Mesenteric fat pad (tissue), 1 donor: ENCODE results near the gene NPL. TPM values are rescaled to one million over a fixed set of nuclear protein-coding genes. Genes with fewer than 3 reads are reported as not detected.
A peak's percentile ranks its signal among the peaks of the same experiment; 100 is the strongest.

ENCODE experiments used
- DNase-seq: peaks from one replicate; pipeline ENCODE4 v3.0.0-alpha.2; 2020; ENCODE audit warnings: low spot score
- total RNA-seq: library from RNA; stranded (reverse); fragmentation: NEBNext Ultra II Directional; extraction: Animal tissue kit (Norgen Biotek cat#: 25700); gene quantifications from one replicate; pipeline ENCODE4 v1.2.1, GENCODE V29; 2021
- donor health status: DM: yes; HTN: yes; CAD: no.

Gene NPL
- total RNA-seq, 1 donor from 2014 or later: 55.7 TPM

GRCh38 chr1:182811975-182812722, 22.6 kb downstream of the NPL start:
- no peak for DNase-seq

DNA sequence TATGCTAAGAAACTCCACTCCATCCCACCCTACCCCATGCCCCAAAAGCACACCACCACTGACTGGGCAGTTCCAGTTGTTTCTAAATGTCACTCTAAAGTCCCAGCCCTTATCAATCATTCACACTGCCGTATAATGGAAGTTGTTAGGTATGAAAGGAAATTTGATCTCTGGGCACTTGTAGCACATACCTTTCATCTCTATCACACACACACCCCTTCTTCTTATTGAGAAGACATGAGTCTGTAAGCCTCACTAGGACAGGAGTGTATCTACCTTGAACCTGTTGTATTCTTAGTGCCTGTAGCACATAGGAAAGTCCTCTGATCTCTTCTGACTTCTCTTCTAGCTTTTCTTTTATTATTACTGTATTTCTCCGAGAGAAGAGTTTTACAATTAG, 27.3 kb downstream of the NPL start:
- DNase-seq: no peak

- no peak for DNase-seq
These were observed 28.2 kb downstream of the NPL start for GRCh38 chr1:182817802-182818201.

GRCh38 chr1:182823220-182823619, 33.6 kb downstream of the NPL start:
- DNase-seq: no peak

- no peak for DNase-seq
These were observed 37.3 kb downstream of the NPL start for GRCh38 chr1:182826892-182827291.

- DNase-seq: no peak
These were observed 39.8 kb downstream of the NPL start for GRCh38 chr1:182829285-182829932.

DNA sequence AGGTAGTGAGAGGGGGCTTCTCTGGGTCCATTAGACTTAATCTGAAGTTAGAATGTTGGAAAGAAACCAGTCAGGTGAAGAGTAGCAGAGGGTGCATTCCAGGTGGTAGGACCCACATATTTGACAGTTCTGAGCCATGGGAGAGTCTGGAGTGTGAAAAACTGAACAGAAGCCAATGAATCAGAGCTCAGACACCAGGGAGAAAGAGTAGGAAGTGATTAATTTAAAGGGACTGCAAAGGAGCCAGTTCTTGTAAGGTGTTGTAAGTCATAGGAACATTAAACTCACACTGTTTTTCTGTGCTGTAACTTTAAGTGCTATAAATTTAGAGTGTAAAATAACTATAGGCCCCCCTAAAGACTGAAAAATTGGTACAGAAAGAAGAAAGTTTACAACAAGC, 43.7 kb downstream of the NPL start:
- no peak for DNase-seq

GRCh38 chr1:182834326-182834725, 44.8 kb downstream of the NPL start:
- no peak for DNase-seq

DNA sequence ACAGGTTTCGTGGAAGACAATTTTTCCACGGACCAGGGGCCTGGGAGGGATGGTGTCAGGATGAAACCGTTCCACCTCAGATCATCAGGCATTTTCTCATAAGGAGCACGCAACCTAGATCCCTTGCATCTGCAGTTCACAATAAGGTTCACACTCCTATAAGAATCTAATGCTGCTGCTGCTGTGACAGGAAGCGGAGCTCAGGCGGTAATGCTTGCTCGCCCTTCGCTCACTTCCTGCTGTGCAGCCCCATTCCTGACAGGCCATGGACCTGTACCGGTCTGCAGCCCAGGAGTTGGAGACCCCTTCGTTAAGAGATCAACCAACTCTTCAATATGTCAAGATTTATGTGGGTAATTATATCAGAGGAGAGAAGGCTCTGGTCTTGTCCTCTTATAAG, 46.2 kb downstream of the NPL start:
- DNase-seq: no peak

DNA sequence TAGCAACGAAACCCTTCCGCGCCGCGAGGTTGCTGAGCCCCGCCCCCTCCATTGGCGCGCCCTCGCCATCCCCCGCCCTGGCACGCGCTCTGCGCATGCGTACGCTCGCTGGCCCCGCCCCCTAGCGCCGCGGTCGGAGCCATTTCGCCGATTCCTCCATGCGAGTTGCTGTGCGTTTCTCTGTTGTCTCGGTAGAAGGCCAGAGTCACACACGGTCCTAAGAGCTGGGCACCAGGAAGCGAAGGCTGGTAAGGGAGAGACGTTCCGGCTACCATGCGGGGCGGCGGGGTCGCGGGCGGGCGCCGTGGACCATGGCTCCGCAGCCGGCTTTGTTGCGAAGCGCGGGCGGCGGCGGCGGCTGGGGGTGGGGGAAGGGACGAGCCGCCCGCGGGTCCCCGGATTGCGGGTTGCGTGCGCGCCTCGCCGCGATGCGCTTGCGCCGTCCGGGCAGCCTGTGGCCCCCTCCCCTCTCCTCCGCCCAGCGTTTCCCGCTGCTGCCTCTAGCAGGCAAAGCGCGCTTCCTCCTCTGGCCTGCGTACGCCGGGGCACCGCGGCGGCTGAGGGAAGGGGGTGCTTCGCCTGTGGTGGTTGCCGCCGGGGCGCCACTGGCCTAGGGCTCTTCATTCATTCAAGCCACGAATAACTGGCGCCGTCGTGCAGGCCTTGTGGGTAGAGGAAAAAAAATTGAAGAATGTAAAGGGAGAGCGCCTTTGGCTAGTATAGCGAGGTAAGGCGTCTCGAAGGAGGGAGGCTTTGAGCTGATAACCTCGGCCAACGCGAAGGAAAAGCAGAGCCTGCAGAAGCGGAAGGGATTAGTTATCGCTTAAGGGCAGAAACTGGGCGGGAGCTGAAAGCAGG, 49.9 kb downstream of the NPL start, which contains the start of gene DHX9:
Gene DHX9, plus strand, starts transcription at position 139 of the 858 bp plus-strand sequence. CDS start 3,220 bp downstream, outside the sequence.
- DNase-seq: peak; percentile 99

DNA sequence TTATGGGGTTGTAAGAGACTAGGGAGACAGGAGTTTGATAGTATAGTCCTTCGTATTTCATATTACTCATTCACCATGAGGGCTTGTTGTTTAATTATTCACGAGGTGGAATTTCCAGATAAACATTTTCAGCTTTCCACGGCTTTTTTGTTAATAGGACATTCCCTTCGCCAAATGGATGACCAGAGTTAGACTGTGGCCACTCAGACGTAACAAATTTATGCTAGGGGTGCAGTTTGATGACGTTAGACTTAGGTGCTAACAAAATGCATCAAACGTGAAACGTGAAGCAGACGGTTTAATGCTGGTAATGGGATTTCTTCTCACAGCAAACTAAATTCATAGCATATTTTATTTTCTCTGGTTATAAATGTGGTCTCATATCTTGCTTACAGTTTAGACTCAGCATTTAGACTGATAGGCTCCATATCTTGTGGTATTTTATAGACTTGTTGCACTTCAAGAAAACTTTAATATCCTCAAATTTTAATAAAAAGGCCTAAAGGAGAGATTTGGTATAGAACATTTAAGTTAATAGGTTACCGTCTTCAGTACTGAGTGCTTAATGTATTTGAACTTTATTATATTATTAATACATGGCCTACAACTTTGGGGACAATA, 51.9 kb downstream of the NPL start:
- no peak for DNase-seq

- DNase-seq: no peak
These were observed 52.7 kb downstream of the NPL start for GRCh38 chr1:182842265-182842664.

DNA sequence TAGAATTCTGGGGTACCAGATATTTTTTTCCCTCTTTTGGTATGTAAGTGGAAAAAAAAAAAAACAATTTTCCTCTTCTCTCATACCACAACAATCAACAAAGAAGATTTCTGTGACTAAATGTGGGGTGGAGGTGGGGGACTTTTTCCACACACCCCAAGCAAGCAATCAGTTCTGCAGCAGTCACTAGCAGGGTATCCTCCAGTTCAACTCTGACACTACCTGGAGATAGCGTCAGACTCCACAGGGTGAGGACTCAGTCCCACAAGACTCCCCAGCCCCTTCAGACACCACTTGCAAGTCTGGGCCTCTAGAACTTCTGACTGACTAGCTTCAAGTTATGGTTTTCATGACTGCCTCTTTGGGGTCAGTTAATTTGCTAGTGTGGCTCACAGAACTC, 55.8 kb downstream of the NPL start:
- DNase-seq: no peak

- DNase-seq: no peak
These were observed 56.3 kb downstream of the NPL start for GRCh38 chr1:182845894-182846293.

DNA sequence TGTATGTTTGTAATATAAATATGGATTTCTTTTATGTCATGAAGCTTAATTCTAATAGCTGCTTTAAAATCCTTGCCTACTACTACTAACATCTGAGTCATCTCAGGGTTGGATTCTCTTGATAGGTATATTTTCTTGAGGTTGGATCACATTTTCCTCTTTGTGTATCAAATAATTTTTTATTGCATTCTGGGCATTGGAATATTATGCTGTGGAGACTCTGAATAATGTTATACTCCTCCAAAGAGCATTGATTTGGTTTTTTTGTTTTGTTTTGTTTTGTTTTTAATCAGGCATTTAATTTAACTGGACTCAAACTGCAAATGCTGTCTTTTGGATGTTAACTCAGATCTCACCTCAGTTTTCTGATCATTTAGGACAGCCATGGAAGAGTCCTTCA, 57.5 kb downstream of the NPL start:
- no peak for DNase-seq

DNA sequence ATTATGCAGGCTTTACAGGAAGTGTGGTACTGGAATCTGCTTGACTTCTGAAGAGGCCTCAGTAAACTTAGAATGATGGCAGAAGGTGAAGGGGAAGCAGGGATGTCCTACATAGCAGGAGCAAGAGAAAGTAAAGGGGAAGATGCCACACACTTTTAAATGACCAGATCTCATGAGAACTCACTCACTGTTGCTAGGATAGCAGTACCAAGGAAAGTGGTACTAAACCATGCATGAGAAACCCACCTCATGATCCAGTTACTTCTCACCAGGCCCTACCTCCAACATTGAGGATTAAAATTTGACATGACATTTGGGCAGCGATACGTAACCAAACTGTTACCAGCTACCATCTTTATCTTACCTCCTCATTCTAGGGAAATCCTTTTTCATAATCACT, 59.2 kb downstream of the NPL start:
- DNase-seq: no peak

DNA sequence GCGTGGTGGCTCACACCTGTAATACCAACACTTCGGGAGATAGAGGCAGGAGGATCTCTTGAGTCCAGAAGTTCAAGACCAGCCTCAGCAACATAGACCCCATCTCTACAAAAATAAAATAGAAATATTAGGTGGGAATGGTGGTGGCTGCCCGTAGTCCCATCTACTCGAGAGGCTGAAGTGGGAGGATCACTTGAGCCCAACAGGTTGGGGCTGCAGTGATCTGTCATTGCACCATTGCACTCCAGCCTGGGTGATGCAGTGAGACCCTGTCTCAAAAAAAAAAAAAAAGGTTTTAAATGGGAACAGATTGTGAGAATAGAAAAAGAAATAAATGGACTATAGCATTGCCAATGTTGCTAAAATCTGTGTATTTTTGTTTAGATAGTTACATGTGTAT, 60.7 kb downstream of the NPL start:
- DNase-seq: no peak

DNA sequence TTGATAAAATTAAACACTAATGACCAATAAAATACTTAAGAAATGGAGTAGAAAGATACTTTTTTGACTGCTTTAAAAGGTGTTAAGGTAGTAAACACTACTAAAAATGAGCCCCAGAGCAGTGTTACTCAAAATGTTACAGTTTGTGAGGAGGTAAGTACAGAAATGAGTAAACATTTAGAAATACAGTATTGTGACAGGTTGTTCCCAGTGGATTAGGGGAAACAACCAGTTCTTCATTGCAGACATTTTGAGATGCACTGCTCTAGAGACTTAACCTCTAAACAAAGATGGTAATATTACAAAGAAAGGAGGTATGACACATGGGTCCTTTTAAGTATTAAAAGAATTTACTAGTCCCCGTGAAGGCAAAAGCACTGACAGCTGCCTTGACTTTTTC, 62.3 kb downstream of the NPL start:
- no peak for DNase-seq

DNA sequence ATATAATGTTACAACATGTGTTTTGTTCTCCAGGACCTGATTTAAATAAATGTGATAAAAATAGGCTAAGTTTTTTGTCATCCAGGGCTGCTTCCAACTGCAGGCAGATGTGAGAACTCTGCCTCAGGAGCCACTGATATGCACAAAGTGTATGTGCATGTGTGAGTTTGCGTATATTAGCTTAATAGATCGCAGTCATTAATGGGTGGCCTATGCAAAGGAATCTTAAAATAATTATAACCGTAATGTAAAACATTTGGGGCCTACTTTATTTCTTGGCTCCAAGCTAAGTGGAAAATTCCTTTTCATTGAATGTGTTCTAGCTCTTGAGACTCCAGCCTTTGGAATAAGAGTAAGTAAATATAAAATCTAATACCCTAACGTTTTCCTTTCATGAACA, 66.3 kb downstream of the NPL start:
- no peak for DNase-seq

DNA sequence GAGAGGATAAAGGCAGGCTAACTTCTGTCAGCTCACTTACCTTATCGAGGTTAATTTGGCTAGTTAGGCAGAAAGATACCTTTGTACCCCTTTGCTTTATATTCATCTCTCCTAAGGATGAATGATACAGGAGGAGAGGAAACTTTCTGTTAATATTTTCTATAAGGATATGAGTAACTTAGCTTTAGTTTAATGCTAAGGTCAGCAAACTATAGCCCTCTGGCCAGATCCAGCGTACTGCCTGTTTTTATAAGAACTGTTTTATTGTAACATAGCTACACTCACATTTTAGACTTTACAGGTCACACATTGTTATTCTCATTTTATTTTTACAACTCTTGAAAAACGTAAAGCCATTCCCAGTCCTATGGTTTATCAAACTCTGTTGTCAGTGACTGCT, 67.6 kb downstream of the NPL start:
- DNase-seq: no peak

GRCh38 chr1:182860658-182861057, 71.1 kb downstream of the NPL start:
- no peak for DNase-seq

DNA sequence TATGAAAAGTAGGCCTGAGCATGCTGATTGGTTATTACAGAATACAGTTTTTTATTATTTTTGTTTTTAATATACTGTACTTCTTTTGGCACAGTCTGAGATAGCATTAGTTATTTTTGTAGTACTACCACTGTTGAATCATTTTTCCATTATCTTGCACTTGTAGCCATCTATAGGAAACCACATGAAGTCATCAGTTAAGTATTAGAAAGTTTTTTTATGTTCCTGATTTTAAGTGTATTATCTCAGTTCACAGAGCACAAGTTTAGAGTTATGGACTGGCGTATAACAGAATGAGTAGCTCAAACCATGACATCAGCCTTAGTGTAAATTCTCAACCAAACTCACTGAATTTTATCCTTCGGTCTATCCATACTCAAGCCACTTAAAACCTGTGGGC, 72.4 kb downstream of the NPL start:
- DNase-seq: no peak
